Hematopoietic multipotent progenitor cell treated with erythropoietin and hydrocortisone succinate and interleukin-3 and kit ligand, for 4 days (in vitro differentiated cells): Measurements from ENCODE around the gene TMEM273.

Source experiments
- DNase-seq: peaks from one replicate; pipeline ENCODE4 v3.0.0-alpha.2; 2015

The TMEM273 gene, protein sequence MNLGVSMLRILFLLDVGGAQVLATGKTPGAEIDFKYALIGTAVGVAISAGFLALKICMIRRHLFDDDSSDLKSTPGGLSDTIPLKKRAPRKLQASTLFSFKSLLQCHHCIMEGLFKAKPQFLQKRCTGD

DNA sequence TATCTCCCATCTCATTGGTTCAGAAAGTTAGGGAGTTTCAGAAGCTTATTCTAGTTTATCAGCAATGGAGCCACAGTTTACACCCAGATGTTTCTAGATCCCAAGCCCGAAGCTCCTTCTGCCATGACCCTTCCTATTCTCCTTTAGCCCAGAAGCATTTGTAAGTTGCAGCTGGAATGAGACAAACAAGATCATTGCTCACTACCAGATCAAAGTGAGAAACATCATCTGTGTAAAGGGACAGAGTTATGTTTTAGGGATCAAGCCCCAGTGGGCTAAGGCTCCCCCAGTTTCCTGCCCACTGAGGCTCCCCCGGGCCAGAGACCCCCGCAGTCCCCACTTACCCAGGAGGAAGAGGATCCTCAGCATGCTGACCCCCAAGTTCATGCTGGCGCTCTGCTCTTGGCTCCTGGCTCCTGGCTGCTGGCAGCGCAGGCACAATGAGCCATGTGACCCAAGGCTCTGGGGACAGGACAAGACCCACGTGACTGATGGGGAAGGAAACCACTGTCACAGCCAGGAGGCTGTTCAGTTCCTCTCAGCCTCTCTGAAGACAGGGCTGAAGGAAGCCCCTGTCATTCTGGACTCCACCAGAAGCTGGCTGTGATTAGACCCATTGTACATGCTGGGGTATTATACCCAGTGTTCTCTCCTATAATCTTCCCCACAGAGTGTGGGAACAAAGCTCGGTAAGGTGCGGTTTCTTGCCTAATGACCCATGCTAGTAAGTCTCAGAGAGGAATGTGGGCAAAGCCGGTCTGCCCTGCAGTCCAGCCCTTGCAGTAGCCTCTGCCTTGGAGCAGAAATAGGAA, at the start of gene TMEM273:
Gene TMEM273, minus strand, starts transcription at position 442 of the 812 bp plus-strand sequence. Its CDS starts 55 bp downstream, at position 387.
- peak; percentile 86 for DNase-seq

GRCh38 chr10:49237985-49238384, 49.8 kb upstream of the TMEM273 start:
- DNase-seq: no peak

- DNase-seq: no peak
Measured at GRCh38 chr10:49235392-49235791, 47.2 kb upstream of the TMEM273 start.

DNA sequence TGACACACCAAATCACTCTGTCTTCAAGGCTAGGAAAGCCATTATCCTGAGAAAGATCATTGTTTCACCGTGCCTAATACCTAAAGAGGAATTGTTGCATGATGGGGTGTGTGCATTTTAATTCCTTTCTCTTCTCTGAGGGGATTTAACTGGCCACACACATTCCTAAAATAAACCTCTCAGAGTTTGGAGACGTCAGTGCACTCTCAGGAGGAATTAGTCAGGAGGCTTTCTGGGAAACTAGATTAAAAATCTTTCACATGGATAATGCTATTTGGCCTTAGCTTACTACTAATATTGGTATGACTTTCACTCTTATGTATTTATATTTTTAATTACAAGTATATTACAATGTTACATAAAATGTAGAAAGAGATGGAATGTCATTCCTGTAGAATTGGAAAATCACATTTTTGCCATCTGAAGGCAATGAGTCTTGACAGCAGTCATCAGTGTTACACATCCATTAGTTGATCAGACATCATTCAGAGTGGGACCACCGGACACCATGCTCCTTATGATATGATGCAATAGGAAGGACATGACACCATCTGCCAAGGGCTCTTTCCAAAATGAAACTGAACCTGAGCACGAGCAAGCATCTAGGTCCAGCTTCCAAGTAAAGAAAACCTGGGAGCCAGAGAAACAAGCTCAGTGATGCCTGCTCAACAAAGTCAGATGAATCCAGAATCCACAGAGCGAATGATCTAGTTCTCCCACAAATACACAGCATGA, 43.1 kb upstream of the TMEM273 start:
- no peak for DNase-seq

DNA sequence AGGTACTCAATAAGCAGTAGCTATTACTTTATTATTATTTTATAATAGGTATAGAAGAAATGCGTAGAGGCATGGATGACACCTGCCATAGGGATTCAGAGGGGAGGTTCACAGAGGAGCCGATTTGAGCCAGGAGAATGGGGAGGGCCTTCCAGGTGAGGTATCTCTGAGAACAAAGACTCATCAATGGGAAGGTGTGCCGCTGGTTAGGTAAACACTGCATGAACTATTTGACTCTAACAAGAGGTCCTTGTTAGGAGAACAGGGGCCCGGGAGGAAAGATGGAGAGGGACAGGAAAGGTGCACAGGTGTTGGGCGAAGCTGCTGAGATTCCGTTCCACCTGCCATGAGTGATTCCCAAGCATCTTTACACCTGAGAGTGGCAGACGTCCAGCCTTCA, 41.8 kb upstream of the TMEM273 start:
- no peak for DNase-seq

DNA sequence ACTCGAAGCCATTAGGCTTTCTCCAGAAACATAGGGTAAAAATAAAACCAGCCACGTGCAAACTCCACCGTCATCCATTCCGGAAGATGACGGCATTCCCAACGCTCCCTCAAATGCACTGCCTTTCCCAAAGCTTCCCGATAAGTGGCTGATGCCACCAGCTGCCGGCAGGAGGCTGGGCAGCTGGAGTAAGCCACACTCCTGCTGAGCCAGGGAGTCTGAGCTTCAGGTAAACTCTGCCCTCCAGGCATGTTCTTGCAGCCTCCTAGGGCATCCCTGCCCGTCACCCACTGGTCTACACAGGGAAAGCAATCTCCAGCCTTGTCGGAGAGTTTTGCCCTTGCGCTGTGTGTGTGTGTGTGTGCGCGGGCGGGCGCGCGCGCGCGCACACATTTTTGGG, 40.5 kb upstream of the TMEM273 start:
- DNase-seq: no peak

- DNase-seq: no peak
Measured at GRCh38 chr10:49227406-49227805, 39.2 kb upstream of the TMEM273 start.

GRCh38 chr10:49226594-49226993, 38.4 kb upstream of the TMEM273 start:
- DNase-seq: no peak

GRCh38 chr10:49225218-49225876, 37.2 kb upstream of the TMEM273 start:
- DNase-seq: no peak

DNA sequence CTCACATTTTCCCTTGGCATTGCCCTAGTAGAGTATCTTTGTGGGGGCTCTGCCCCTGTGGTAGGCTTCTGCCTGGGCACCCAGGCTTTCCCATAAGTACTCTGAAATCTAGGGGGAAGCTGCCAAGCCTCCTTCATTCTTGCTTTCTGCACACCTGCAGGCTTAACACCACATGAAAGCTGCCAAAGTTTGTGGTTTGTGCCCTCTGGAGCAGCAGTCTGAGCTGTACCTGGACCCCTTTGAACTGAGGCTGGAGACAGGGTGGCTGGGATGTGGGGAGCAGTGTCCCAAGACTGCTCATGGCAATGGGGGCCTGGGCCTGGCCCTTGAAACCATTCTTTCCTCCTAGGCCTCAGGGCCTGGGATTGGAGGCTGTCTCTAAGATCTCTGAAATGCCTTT, 35.0 kb upstream of the TMEM273 start:
- no peak for DNase-seq

DNA sequence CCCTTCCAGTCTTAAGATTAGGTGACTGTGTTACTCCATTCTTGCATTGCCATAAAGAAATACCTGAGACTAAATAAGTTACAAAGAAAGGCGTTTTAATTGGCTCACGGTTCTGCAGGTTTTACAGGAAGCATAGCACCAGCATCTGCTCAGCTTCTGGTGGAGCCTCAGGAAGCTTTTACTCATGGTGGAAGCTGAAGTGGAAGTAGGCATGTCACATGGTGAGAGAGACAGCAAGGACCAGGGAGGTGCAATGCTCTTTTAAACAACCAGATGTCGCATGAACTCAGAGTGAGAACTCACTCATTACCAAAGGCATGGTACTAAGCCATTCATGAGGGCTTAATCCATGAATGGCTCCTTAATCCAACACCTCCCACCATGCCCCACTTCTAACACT, 34.0 kb upstream of the TMEM273 start:
- DNase-seq: peak; percentile 22

GRCh38 chr10:49220679-49221078, 32.5 kb upstream of the TMEM273 start:
- peak; percentile 44 for DNase-seq

DNA sequence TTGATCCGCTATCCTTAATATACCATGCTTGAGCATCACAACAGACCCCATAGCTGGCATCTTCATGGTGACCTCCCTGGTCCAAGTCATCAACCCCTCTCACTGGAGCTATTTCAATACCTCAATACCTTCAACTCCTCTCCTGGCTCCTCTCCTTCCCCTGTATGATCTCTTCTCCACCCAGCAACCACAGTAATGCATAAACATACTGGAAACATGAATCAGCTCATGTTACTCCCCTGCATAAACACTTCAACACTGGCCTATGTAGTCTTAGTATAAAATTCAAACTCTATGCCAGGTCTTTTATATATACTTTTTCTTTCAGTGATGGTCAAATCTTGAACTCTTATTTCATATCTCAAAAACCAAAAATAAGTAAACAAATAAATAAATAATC, 31.8 kb upstream of the TMEM273 start:
- no peak for DNase-seq

DNA sequence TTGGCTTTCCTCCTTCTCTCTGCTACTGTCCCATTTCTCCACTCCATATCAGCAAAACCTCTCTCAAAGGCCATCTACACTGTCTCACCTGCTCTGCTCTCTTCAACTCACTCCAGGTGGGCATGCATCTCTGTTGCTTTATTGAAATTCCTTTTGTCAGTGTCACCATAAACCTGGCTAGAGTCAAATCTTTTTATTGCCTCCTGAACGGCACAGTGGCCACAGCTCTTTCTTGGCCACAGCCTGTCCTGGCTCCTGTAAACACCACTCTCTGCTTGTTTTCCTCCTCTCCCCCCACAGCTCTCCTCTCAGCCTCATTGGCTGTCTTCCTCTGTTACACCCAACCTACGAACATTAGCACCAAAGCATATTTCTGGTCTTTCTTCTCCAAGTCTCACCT, 31.1 kb upstream of the TMEM273 start:
- no peak for DNase-seq

GRCh38 chr10:49218480-49218879, 30.3 kb upstream of the TMEM273 start:
- peak; percentile 17 for DNase-seq

DNA sequence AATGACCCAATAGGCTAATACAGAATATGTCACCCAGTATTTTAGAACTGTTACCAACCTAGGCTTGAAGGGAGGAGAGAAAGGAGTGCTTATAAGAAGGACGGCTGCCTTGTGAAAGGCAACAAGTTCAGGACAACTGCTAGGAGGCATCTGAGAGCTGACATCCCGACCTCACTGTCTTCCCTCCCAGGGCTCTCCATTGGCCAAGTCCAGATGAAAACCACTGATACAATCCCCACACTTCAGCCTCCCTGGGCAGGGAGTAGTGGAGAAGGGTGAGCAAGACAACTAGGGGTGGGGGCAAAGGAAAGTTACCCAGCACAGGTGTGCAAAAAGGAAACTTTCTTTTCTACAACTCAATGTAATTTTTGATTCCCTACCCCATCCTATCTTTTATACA, 29.5 kb upstream of the TMEM273 start:
- no peak for DNase-seq

GRCh38 chr10:49213211-49213610, 25.0 kb upstream of the TMEM273 start:
- DNase-seq: no peak

DNA sequence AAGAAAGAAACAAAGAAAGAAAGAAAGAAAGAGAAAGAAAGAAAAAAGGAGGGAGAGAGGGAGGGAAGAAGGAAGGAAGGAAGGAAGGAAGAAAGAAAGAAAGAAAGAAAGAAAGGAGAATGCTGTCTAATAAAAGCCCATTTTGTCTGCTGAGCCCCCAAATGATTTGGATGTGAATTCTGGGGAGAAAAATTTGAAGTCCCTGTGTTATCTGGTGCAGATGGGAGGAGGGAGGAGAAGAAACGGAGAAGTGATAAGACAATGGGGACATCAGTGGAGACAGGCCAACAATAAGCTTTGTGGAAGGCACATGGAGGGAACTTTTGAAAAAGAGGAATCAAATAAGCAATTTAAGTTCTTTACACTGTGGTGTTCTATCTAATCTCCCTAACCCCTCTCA, 24.6 kb upstream of the TMEM273 start:
- peak; percentile 75 for DNase-seq

- DNase-seq: no peak
Measured at GRCh38 chr10:49212076-49212475, 23.9 kb upstream of the TMEM273 start.

- no peak for DNase-seq
Measured at GRCh38 chr10:49208996-49209395, 20.8 kb upstream of the TMEM273 start.

- DNase-seq: no peak
Measured at GRCh38 chr10:49207936-49208487, 19.8 kb upstream of the TMEM273 start.

GRCh38 chr10:49207113-49207512, 18.9 kb upstream of the TMEM273 start:
- DNase-seq: no peak

DNA sequence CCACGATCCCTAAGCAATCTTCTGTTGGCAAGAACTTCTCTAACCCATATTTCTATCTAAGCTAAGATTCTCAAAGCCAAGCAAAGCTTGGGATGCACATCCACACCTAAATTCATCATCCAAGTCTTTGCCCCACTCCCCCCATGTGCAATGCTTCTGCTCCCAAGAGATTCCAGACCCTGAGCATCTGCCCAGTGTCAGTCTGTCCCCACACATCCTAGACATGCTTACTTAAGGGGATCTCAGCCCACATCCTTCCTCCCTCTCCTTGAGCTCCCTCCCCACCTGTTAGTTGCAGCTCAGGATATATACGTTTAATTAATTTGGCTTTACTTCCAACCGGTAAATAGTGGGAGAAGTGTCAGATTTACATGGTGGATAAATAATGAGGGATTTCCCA, 17.0 kb upstream of the TMEM273 start:
- no peak for DNase-seq
